COLO829 (cell line): Measurements from ENCODE around the gene HAUS6.
A peak's percentile ranks its signal among the peaks of the same experiment; 100 is the strongest.
"Not testable (repeated sequence)": the region's sequence is repeated elsewhere in the genome, so short reads cannot be mapped to it uniquely, and the experiment has no call there.

Source experiments
- DNase-seq: peaks from one replicate; pipeline ENCODE4 v3.0.0; 2012; ENCODE audit warnings: low spot score

The HAUS6 gene

DNA sequence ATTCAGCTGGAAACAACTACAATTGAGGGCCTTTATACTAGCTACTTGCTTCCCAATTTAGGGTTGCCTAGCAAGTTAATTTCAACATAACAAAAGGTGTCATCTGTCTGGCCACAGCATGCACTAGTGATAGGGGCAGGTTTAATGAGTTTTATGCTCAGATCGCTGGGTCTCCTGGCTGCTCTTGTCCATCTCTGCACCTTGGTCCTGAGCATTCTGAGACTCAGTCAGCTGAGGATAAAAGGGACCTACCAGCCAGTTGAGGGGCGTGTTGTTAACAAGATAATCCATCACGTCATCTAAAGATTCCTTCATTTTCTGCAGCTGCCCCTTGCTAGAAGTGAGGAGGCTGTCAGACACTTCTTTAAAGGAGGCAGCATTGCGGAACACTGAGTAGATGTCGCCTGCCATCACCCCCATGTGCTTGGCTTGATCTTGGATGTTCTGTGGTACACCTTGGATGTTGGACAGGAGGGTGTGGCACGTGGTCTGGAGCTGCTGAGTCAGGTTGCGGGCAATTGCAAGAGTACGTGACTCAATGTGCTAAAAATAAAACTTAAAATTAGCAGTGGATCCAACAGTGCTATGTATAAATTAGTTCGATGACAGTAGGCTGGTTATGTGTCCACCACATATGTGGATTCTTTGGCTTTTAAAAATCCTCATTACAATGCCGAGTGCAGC, 13.5 kb upstream of the HAUS6 start:
- DNase-seq: no peak

GRCh38 chr9:19114680-19115270, 12.1 kb upstream of the HAUS6 start:
- DNase-seq: no peak

GRCh38 chr9:19113964-19114679, 11.4 kb upstream of the HAUS6 start:
- no peak for DNase-seq

DNA sequence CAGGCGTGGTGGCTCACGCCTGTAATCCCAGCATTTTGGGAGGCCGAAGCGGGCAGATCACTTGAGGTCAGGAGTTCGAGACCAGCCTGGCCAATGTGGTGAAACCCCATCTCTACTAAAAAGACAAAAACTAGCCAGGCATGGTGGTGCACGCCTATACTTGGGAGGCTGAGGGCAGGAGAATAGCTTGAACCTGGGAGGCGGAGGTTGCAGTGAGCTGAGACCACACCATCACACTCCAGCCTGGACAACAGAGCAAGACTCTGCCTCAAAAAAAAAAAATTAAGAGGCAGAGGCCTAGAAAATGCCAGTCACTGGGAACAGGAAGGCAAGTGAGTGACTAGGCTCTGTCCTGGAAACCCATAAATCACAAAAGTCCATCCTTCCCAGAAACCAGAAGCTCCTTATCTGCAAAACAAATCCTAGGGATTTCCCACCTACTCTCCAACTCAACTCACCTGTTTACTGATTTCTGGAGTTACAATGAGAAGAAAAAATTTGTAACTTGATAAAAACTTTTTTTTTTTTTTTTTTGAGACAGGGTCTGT, 10.4 kb upstream of the HAUS6 start:
- DNase-seq: not testable (repeated sequence)

DNA sequence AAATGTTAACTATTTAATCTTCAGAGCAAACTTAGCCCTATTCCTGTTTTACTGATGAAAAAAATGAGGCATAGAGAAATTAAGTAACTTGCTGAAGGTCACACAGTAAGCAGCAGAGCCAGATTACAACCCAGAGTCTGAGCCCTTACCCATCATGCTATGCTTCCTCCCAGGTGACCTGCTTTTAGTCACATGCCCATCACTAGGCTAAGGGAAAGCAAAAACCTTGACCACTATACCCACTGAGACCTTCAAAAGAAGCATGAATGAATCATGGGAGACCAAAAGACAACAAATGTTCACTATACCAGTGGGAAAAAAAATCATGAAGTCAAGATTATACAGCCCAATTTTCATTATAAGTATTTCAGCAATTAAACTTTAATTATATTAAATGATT, 5.3 kb upstream of the HAUS6 start:
- no peak for DNase-seq

DNA sequence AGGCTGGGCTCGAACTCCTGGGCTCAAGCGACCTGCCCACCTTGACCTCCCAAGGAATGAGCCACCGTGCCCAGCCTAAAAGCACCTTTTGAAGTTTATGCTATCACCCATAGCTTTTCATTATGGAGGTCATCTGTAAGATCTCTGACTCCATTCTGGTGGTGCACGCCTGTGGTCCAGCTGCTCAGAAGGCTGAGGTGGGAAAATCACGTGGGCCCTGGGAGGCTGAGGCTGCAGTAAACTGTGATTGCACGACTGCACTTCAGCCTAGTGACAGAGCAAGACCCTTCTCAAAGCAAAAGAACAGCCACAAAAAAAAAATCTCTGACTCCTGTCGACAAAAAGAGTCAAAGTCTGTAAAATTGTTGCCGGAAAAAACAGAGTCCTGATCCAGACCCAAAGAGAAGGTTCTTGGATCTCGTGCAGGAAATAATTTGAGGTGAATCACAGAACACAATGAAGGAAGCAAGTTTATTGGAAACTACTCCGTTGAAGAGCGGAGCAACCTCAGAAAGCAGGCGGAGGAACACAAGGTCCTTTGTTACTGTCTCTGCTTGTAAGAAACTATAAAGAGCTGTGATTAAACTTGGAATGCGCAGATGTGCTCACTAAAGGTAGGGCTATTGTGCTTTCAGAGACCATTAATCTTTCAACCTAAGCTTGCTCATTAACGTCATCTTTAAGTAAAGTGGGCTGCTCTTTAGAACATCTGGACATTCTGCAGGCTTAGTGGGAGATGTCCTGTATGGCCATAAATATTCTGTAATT, 2.0 kb upstream of the HAUS6 start:
- DNase-seq: peak; percentile 31

DNA sequence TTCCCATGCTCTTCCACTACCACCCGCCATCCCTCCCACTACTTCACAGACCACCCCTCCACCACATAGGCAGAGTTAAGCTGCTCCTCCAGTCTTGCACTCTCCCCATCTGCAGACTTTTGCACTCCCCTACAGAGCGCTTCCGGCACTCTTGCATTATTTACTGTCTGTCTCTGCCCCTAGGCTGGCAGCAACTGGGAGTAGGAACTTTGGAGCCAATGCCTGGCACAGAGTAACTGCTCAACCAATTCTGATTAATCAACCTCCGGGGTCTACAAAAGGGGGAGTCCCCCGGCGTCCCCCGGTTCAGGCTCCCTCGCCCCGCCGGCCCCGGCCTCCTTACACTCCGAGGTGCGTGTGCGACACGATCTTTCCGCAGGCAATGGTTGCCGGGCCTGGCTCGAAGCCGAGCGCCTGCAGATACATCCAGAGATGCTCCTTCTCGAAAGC, 498 bp downstream of the HAUS6 start:
- DNase-seq: no peak

DNA sequence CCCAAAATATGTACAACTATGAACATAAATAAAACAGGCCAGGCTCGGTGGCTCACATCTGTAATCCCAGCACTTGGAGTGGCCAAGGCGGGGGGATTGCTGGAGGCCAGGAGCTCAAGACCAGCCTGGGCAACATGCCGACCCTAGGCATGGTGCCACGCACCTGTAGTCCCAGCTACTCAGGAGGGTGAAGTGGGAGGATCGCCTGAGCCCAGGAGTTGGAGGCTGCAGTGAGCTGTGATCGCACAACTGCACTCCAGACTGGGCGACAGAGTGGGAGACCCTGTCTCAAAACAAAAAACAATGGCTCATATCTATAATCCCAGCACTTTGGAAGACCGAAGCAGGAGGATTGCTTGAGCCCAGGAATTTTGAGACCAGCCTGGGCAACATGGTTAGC, 1.5 kb downstream of the HAUS6 start:
- DNase-seq: no peak

GRCh38 chr9:19097431-19097830, 5.3 kb downstream of the HAUS6 start:
- not testable (repeated sequence) for DNase-seq

GRCh38 chr9:19087106-19088000, 15.4 kb downstream of the HAUS6 start:
- DNase-seq: peak; percentile 58

DNA sequence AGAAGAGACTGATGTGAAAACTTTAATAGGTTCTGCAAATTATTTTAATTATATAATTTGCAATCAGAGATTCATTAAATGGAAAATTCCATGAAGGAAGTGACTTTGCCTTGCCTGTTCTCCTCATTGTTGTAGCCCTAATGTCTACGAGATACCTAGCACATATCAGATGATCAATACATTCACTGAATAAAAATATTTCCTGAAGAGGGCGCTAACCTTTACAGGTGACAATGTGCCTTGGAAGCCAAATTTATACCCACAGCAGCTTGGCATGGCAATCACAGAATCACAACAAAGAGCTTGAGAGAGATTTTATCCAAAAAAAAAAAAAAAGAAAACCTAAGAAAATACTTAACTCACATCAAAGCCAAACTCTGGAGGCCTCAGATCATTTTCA, 17.4 kb downstream of the HAUS6 start:
- no peak for DNase-seq

GRCh38 chr9:19074836-19075235, 27.9 kb downstream of the HAUS6 start:
- DNase-seq: peak; percentile 34

DNA sequence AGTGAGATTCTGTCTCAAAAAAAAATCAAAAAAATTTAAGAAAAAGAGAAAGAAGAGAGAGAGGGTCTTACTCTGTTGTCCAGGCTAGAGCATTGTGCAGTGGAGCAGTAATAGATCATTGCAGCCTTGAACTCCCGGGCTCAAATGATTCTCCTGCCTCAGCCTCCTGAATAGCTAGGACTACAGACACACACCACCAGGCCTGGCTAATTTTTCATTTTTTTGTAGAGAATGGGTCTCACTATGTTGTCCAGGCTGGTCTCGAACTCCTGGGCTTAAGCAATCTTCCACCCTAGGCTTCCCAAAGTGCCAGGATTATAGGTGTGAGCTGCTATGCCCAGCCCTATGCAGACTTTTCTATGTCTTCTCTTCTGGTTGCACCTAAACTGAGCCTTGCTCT, 28.5 kb downstream of the HAUS6 start:
- DNase-seq: no peak

DNA sequence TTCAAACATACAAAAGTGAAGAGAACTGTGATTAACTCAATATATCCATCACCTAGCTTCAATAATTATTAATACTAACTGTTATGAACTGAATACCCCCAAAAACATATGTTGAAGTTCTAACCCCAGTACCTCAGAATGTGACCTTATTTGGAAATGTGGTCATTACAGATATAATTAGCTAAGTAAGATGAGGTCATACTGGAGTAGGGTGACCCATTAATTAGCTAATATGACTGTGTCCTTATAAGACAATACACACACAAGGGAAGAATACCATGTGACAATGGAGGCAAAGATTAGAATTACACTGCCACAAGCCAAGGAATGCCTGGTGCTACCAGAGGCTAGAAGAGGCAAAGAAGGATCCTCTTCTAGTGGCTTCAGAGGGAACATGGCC, 45.7 kb downstream of the HAUS6 start:
- DNase-seq: no peak

DNA sequence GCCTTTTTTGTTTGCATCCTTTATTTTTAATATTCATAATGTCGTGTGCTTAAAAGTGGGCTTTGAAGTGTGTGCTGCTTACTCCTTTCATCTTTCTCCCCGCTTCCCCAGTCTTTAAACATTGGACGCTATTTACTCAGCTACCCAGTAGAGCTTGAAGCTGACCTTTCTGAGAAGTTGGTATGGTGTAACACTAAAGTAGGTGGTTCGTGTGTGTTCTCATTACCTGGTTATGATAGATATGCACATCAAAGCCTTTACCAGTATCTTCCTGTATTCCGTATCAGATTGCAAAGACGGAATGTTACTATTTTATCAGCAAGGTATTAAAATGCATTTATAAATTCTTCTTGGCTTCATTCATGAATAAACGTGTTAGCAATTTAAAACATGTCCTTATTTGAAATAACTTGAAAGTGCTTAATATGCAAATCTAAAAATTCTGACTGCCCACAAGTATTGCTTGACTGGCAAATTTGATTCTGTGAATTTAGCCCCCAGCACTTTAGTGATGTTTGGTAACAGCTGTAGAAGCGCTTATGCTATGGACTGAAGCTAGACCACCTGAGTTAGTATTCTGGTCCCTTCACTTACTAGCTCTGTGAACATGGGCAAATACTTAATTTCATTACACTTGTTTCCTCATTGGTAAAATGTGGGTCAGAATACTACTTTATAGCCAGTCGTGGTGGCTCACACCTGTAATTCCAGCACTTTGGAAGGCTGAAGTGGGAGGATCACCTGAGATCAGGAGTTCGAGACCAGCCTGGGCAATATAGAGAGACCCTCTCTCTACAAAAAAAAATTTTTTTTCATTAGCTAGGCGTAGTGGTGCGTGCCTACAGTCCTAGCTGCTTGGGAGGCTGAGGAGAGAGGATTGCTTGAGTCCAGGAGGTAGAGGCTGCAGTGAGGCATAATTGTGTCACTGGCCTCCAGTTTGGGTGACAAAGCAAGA, 51.8 kb downstream of the HAUS6 start:
- DNase-seq: no peak

DNA sequence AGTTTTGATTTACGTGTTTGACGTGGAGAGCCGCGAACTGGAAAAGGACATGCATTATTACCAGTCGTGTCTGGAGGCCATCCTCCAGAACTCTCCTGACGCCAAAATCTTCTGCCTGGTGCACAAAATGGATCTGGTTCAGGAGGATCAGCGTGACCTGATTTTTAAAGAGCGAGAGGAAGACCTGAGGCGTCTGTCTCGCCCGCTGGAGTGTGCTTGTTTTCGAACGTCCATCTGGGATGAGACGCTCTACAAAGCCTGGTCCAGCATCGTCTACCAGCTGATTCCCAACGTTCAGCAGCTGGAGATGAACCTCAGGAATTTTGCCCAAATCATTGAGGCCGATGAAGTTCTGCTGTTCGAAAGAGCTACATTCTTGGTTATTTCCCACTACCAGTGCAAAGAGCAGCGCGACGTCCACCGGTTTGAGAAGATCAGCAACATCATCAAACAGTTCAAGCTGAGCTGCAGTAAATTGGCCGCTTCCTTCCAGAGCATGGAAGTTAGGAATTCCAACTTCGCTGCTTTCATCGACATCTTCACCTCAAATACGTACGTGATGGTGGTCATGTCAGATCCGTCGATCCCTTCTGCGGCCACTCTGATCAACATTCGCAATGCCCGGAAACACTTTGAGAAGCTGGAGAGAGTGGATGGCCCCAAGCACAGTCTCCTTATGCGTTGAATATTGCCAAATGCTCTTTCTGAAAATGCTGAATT, 52.6 kb downstream of the HAUS6 start:
- no peak for DNase-seq

GRCh38 chr9:19048966-19049916, 53.5 kb downstream of the HAUS6 start, which contains the start of gene RRAGA:
RRAGA (plus strand) TSS chr9:19049427; CDS start chr9:19049660, 233 bp downstream.
- DNase-seq: peak; percentile 81

GRCh38 chr9:19036611-19037010, 66.1 kb downstream of the HAUS6 start:
- DNase-seq: no peak
